Measurements from ENCODE around the gene CKS2.
A peak's percentile ranks its signal among the peaks of the same experiment; 100 is the strongest.

CKS2 gene

GRCh38 chr9:89350988-89351557 is 40.1 kb downstream of the CKS2 start:
- no peak for DNase-seq

- no peak for DNase-seq
These were observed 40.7 kb downstream of the CKS2 start for GRCh38 chr9:89351584-89352300.

- DNase-seq, result no peak
These were observed 41.5 kb downstream of the CKS2 start for GRCh38 chr9:89352451-89352850.

GRCh38 chr9:89352874-89353649 is 42.1 kb downstream of the CKS2 start:
- no peak for DNase-seq

GRCh38 chr9:89353989-89354388 is 43.0 kb downstream of the CKS2 start:
- no peak for DNase-seq

- DNase-seq, result no peak
These were observed 43.5 kb downstream of the CKS2 start for GRCh38 chr9:89354471-89354870.

- no peak for DNase-seq
These were observed 45.8 kb downstream of the CKS2 start for GRCh38 chr9:89356782-89357181.

GRCh38 chr9:89357331-89358197 is 46.6 kb downstream of the CKS2 start:
- DNase-seq, result peak; percentile 2

- DNase-seq, result peak; percentile 2
These were observed 47.5 kb downstream of the CKS2 start for GRCh38 chr9:89358376-89358916.

GRCh38 chr9:89358985-89359384 is 48.0 kb downstream of the CKS2 start:
- no peak for DNase-seq

- no peak for DNase-seq
These were observed 48.8 kb downstream of the CKS2 start for GRCh38 chr9:89359751-89360261.

- no peak for DNase-seq
These were observed 49.5 kb downstream of the CKS2 start for GRCh38 chr9:89360465-89360864.

GRCh38 chr9:89361031-89361430 is 50.0 kb downstream of the CKS2 start:
- no peak for DNase-seq

GRCh38 chr9:89361816-89362646 is 51.0 kb downstream of the CKS2 start:
- no peak for DNase-seq

- no peak for DNase-seq
These were observed 51.8 kb downstream of the CKS2 start for GRCh38 chr9:89362647-89363310.

GRCh38 chr9:89363311-89363670 is 52.3 kb downstream of the CKS2 start:
- no peak for DNase-seq

GRCh38 chr9:89363921-89364665 is 53.1 kb downstream of the CKS2 start:
- DNase-seq, result no peak

GRCh38 chr9:89364666-89365531 is 53.9 kb downstream of the CKS2 start:
- no peak for DNase-seq

- DNase-seq, result no peak
These were observed 54.5 kb downstream of the CKS2 start for GRCh38 chr9:89365532-89365912.

Measured in stimulated activated CD4-positive, alpha-beta T cell treated with anti-CD3 and anti-CD28 coated beads, Interleukin-4, amount 100 ng/mL, for 24 hours (primary cell).